OCI-M1 (cell line): ENCODE measurements around the gene ZIC4.
A peak's percentile ranks its signal among the peaks of the same experiment; 100 is the strongest.

Experiments
- DNase-seq: peaks from one replicate; lab custom pipeline; 2025; lab: John Stamatoyannopoulos, UW

The ZIC4 gene

GRCh38 chr3:147417551-147418295, 11.4 kb upstream of the ZIC4 start:
- no peak for DNase-seq

GRCh38 chr3:147416931-147417330, 10.6 kb upstream of the ZIC4 start:
- DNase-seq: no peak

GRCh38 chr3:147415874-147416273, 9.5 kb upstream of the ZIC4 start:
- peak; percentile 33 for DNase-seq

GRCh38 chr3:147415286-147415685, 8.9 kb upstream of the ZIC4 start:
- DNase-seq: no peak

- DNase-seq: no peak
These were observed 8.2 kb upstream of the ZIC4 start for GRCh38 chr3:147414390-147415138.

- peak; percentile 68 for DNase-seq
These were observed 7.5 kb upstream of the ZIC4 start for GRCh38 chr3:147413686-147414389.

- DNase-seq: peak; percentile 68
These were observed 6.8 kb upstream of the ZIC4 start for GRCh38 chr3:147412917-147413685.

GRCh38 chr3:147412261-147412916, 6.0 kb upstream of the ZIC4 start:
- no peak for DNase-seq

- no peak for DNase-seq
These were observed 5.5 kb upstream of the ZIC4 start for GRCh38 chr3:147411815-147412241.

- DNase-seq: no peak
These were observed 5.0 kb upstream of the ZIC4 start for GRCh38 chr3:147411238-147411814.

GRCh38 chr3:147410526-147411237, 4.3 kb upstream of the ZIC4 start:
- DNase-seq: no peak

- DNase-seq: no peak
These were observed 3.8 kb upstream of the ZIC4 start for GRCh38 chr3:147410116-147410525.

- no peak for DNase-seq
These were observed 3.1 kb upstream of the ZIC4 start, which contains the start of gene ZIC1 for GRCh38 chr3:147409143-147410115. Gene ZIC1 (plus strand): TSS chr3:147409365. CDS start chr3:147410113, 748 bp downstream.

GRCh38 chr3:147408188-147409100, 2.1 kb upstream of the ZIC4 start:
- DNase-seq: no peak

- no peak for DNase-seq
These were observed 1.3 kb upstream of the ZIC4 start for GRCh38 chr3:147407498-147408187.

- peak; percentile 41 for DNase-seq
These were observed 763 bp upstream of the ZIC4 start for GRCh38 chr3:147407114-147407497.

GRCh38 chr3:147405231-147406027, 914 bp downstream of the ZIC4 start:
- no peak for DNase-seq
